H1 (cell line): Measurements from ENCODE around the gene MAP2K7. TPM values are rescaled to one million over a fixed set of nuclear protein-coding genes. Genes with fewer than 3 reads are reported as not detected.

Experiments used
- CTCF ChIA-PET: fragments of 300-600 bp; sonication (Branson Sonifier 250); formaldehyde crosslinking; loops from one replicate; lab custom pipeline; 2021; ENCODE audit not compliant: partially characterized antibody; lab: Charles Lee
- POLR2A ChIA-PET: fragments of 300-600 bp; sonication (Branson Sonifier 250); formaldehyde crosslinking; loops from one replicate; lab custom pipeline; 2021; ENCODE audit warnings: inconsistent platforms; ENCODE audit not compliant: partially characterized antibody; lab: Charles Lee
- DNase-seq, 2 experiments: peaks; one replicate each; pipeline versions ENCODE4 v3.0.0 to v3.0.0-alpha.2; 2010 to 2022; ENCODE audit warnings: low spot score in 2 of 2, low read depth in 1 of 2, mixed read lengths in 1 of 2
- FAIRE-seq: peaks from 2 replicates; lab custom pipeline; 2011; peaks lifted over from hg19 to GRCh38; lab: Jason Lieb, UNC
- H2AFZ ChIP-seq: 2 replicates; pipeline ENCODE4 v1.8.1; 2012; ENCODE audit warnings: low read length, inconsistent platforms
- H2AK5ac ChIP-seq: 2 replicates; pipeline ENCODE4 v1.6.1; 2013; ENCODE audit warnings: low read depth, low read length
- H2BK120ac ChIP-seq: replicated peaks from 2 replicates; pipeline ENCODE3; 2013; ENCODE audit warnings: low read depth, low read length, inconsistent platforms
- H2BK12ac ChIP-seq: 2 replicates; pipeline ENCODE4 v1.6.1; 2013; ENCODE audit warnings: low read depth, low read length
- H2BK15ac ChIP-seq: 2 replicates; pipeline ENCODE4 v1.6.1; 2013; ENCODE audit warnings: low read length
- H2BK20ac ChIP-seq: 2 replicates; pipeline ENCODE4 v1.6.1; 2013; ENCODE audit warnings: low read length
- H2BK5ac ChIP-seq: 2 replicates; pipeline ENCODE4 v1.6.1; 2013; ENCODE audit warnings: low read depth, low read length
- H3K14ac ChIP-seq: 2 replicates; pipeline ENCODE4 v1.6.1; 2013; ENCODE audit warnings: inconsistent platforms; ENCODE audit not compliant: insufficient read length
- H3K18ac ChIP-seq: 2 replicates; pipeline ENCODE4 v1.6.1; 2013; ENCODE audit warnings: low read length; ENCODE audit errors: extremely low read depth
- H3K23ac ChIP-seq: 2 replicates; pipeline ENCODE4 v1.6.1; 2013; ENCODE audit warnings: inconsistent platforms; ENCODE audit not compliant: insufficient read length
- H3K23me2 ChIP-seq: 2 replicates; pipeline ENCODE4 v1.6.1; 2013; ENCODE audit warnings: low read depth, low read length
- H3K27ac ChIP-seq: 2 replicates; pipeline ENCODE4 v1.6.1; 2011; ENCODE audit warnings: low read depth, low read length, inconsistent platforms
- H3K27me3 ChIP-seq, 4 experiments: replicated peaks in 1 of 4; 1 replicate in 1 of 4; 2 replicates in 3 of 4; pipeline versions ENCODE4 v1.6.1 to v1.8.1; 2011 to 2013; ENCODE audit warnings: low read length in 3 of 4, mild to moderate bottlenecking in 3 of 4, inconsistent platforms in 2 of 4, mixed read lengths in 2 of 4, moderate library complexity in 1 of 4; ENCODE audit not compliant: control insufficient read depth in 3 of 4, insufficient read depth in 3 of 4; ENCODE audit errors: extremely low read depth in 1 of 4
- H3K36me3 ChIP-seq, 4 experiments: 2 replicates each; pipeline versions ENCODE4 v1.6.1 to v1.8.1; 2011 to 2013; ENCODE audit warnings: mild to moderate bottlenecking in 4 of 4, low read length in 3 of 4, moderate library complexity in 2 of 4, control low read depth in 1 of 4, inconsistent platforms in 1 of 4; ENCODE audit not compliant: insufficient read depth in 4 of 4, control insufficient read depth in 2 of 4
- H3K4ac ChIP-seq: replicated peaks from 2 replicates; pipeline ENCODE3; 2013; ENCODE audit warnings: low read length, low read depth, mixed read lengths, inconsistent platforms; ENCODE audit not compliant: insufficient read length
- H3K4me1 ChIP-seq, 4 experiments: replicated peaks in 1 of 4; 1 replicate in 1 of 4; 2 replicates in 3 of 4; pipeline versions ENCODE4 v1.6.1 to v1.8.1; 2011 to 2013; ENCODE audit warnings: low read length in 3 of 4, inconsistent platforms in 2 of 4, mixed read lengths in 1 of 4; ENCODE audit not compliant: insufficient read depth in 4 of 4, control insufficient read depth in 3 of 4
- H3K4me2 ChIP-seq, 2 experiments: 2 replicates each; pipeline versions ENCODE4 v1.6.1 to v1.8.1; 2011 to 2013; ENCODE audit warnings: low read depth in 2 of 2, low read length in 2 of 2, control low read depth in 1 of 2, inconsistent platforms in 1 of 2, mild to moderate bottlenecking in 1 of 2; ENCODE audit not compliant: insufficient read depth in 1 of 2
- H3K4me3 ChIP-seq, 4 experiments: fragments of 200-600, 300-600 bp in 1 of 4; sonication (generic), shearing (Covaris generic), sonication (Bioruptor Twin) in 1 of 4; 2 replicates each; pipeline versions ENCODE4 v1.5.1 to v1.8.1; 2011 to 2016; ENCODE audit warnings: low read length in 4 of 4, low read depth in 3 of 4, control low read depth in 2 of 4, inconsistent platforms in 2 of 4, mild to moderate bottlenecking in 2 of 4, mixed read lengths in 1 of 4, moderate library complexity in 1 of 4; ENCODE audit not compliant: insufficient read depth in 2 of 4; ENCODE audit errors: extremely low read depth in 1 of 4
- H3K56ac ChIP-seq: replicated peaks from 2 replicates; pipeline ENCODE3; 2013; ENCODE audit warnings: low read depth, mild to moderate bottlenecking, mixed read lengths, low read length, inconsistent platforms; ENCODE audit not compliant: insufficient read length
- H3K79me1 ChIP-seq: 2 replicates; pipeline ENCODE4 v1.6.1; 2013; ENCODE audit warnings: low read depth, low read length, control low read depth
- H3K79me2 ChIP-seq, 2 experiments: 2 replicates each; pipeline versions ENCODE4 v1.6.1 to v1.8.1; 2012 to 2013; ENCODE audit warnings: low read length in 2 of 2, mild to moderate bottlenecking in 2 of 2, inconsistent platforms in 1 of 2; ENCODE audit not compliant: insufficient read depth in 2 of 2, control insufficient read depth in 1 of 2
- H3K9ac ChIP-seq, 4 experiments: replicated peaks in 1 of 4; 1 replicate in 1 of 4; 2 replicates in 3 of 4; pipeline versions ENCODE4 v1.6.1 to v1.8.1; 2011 to 2013; ENCODE audit warnings: low read depth in 3 of 4, low read length in 3 of 4, control low read depth in 2 of 4, mild to moderate bottlenecking in 2 of 4, moderate library complexity in 2 of 4, inconsistent platforms in 1 of 4; ENCODE audit errors: extremely low read depth in 1 of 4
- H3K9me3 ChIP-seq, 2 experiments: 2 replicates each; pipeline versions ENCODE4 v1.6.1 to v1.8.1; 2012 to 2013; ENCODE audit warnings: mild to moderate bottlenecking in 2 of 2, moderate library complexity in 2 of 2, control low read depth in 1 of 2, inconsistent platforms in 1 of 2, low read depth in 1 of 2, low read length in 1 of 2, mixed read lengths in 1 of 2; ENCODE audit not compliant: insufficient read depth in 2 of 2
- H4K20me1 ChIP-seq, 2 experiments: replicated peaks in 1 of 2; 2 replicates each; pipeline versions ENCODE3 to v1.8.1; 2011 to 2013; ENCODE audit warnings: inconsistent platforms in 2 of 2, low read length in 2 of 2, mild to moderate bottlenecking in 1 of 2; ENCODE audit not compliant: insufficient read depth in 2 of 2, control insufficient read depth in 1 of 2
- H4K5ac ChIP-seq: 2 replicates; pipeline ENCODE4 v1.6.1; 2013; ENCODE audit warnings: low read length, low read depth, mixed read lengths, inconsistent platforms; ENCODE audit not compliant: insufficient read length
- H4K8ac ChIP-seq: 2 replicates; pipeline ENCODE4 v1.8.0; 2013; ENCODE audit warnings: mild to moderate bottlenecking, moderate library complexity, low read length, inconsistent platforms; ENCODE audit not compliant: insufficient read depth; ENCODE audit errors: extremely low read depth
- H4K91ac ChIP-seq: replicated peaks from 2 replicates; pipeline ENCODE3; 2013; ENCODE audit warnings: low read length, mixed read lengths, inconsistent platforms; ENCODE audit not compliant: insufficient read length
- BRCA1 ChIP-seq: IDR thresholded peaks from 2 replicates; pipeline ENCODE4 v1.6.1; 2012; ENCODE audit warnings: low read depth, low read length, improper control_type of control experiment
- CEBPB ChIP-seq: IDR thresholded peaks from 2 replicates; pipeline ENCODE4 v1.6.1; 2012; ENCODE audit warnings: low read depth, low read length
- CHD1 ChIP-seq: IDR thresholded peaks from 2 replicates; pipeline ENCODE4 v1.6.1; 2012; ENCODE audit warnings: low read depth, low read length, improper control_type of control experiment
- CHD2 ChIP-seq: IDR thresholded peaks from 2 replicates; pipeline ENCODE4 v1.6.1; 2012; ENCODE audit warnings: low read length, improper control_type of control experiment
- FOSL1 ChIP-seq: IDR thresholded peaks from 2 replicates; pipeline ENCODE4 v1.6.1; 2011; ENCODE audit warnings: mild to moderate bottlenecking, low read depth, low read length, moderate library complexity; ENCODE audit not compliant: insufficient read depth
- PHF8 ChIP-seq: fragments of 200-600 bp; sonication (generic); conservative IDR thresholded peaks from 2 replicates; pipeline ENCODE4 v1.7.1; 2012; ENCODE audit warnings: low read depth, mild to moderate bottlenecking, inconsistent platforms, low read length, moderate library complexity
- POLR2A ChIP-seq, 2 experiments: IDR thresholded peaks; 1 replicate in 1 of 2; 2 replicates in 1 of 2; pipeline ENCODE4 v1.6.1; 2011; ENCODE audit warnings: low read depth in 2 of 2, low read length in 2 of 2, mild to moderate bottlenecking in 2 of 2; ENCODE audit errors: control extremely low read depth in 1 of 2
- POU5F1 ChIP-seq: IDR thresholded peaks from 2 replicates; pipeline ENCODE4 v1.6.1; 2011; ENCODE audit warnings: low read depth, mild to moderate bottlenecking, low read length, moderate library complexity
- RFX5 ChIP-seq: IDR thresholded peaks from 2 replicates; pipeline ENCODE4 v1.6.1; 2011; ENCODE audit warnings: low read depth, low read length, improper control_type of control experiment, borderline replicate concordance
- SIN3A ChIP-seq, 2 experiments: IDR thresholded peaks in 1 of 2; conservative IDR thresholded peaks in 1 of 2; 2 replicates each; pipeline ENCODE4 v1.6.1; 2011 to 2012; ENCODE audit warnings: low read length in 2 of 2, improper control_type of control experiment in 1 of 2, low read depth in 1 of 2, mild to moderate bottlenecking in 1 of 2
- SUZ12 ChIP-seq: fragments of 200-600 bp; sonication (generic); IDR thresholded peaks from 2 replicates; pipeline ENCODE4 v1.6.1; 2012; ENCODE audit warnings: mild to moderate bottlenecking, inconsistent platforms, low read length, moderate library complexity, mixed read lengths
- TEAD4 ChIP-seq: IDR thresholded peaks from 2 replicates; pipeline ENCODE4 v1.6.1; 2012; ENCODE audit warnings: low read depth, low read length, inconsistent platforms, mixed read lengths
- WGBS, 2 experiments: shearing (Covaris generic) in 1 of 2; methylation state at CpG; one replicate each; pipeline versions ENCODE4 v1.1.6 to v1.1.7; 2013 to 2015; ENCODE audit warnings: low lambda C conversion rate in 2 of 2, mixed read lengths in 2 of 2, inconsistent platforms in 1 of 2, low coverage in 1 of 2, missing lambda C conversion rate in 1 of 2; ENCODE audit not compliant: insufficient replicate concordance in 2 of 2, insufficient coverage in 1 of 2, insufficient read length in 1 of 2; ENCODE audit errors: extremely low coverage in 1 of 2, missing lambda C conversion rate in 1 of 2; 5-methylcytosine and 5-hydroxymethylcytosine counted together
- polyA plus RNA-seq, 7 experiments: library from polyadenylated mRNA; depleted of rRNA in 3 of 7; stranded (reverse) in 5 of 7; unstranded in 2 of 7; fragments of >200 nt in 5 of 7; fragments of 200-250 nt in 2 of 7; gene quantifications; 1 replicate in 5 of 7; 2 replicates in 1 of 7; 4 replicates in 1 of 7; pipeline versions ENCODE4 v1.2.1 to v1.2.3, GENCODE V29; 2011 to 2013; ENCODE audit warnings: missing spikeins in 2 of 7, mixed read lengths in 2 of 7
- total RNA-seq: library from RNA; stranded (reverse); fragmentation: NEBNext Ultra II Directional; extraction: Animal tissue kit (Norgen Biotek cat#: 25700); gene quantifications from 2 replicates; pipeline ENCODE4 v1.2.1, GENCODE V29; 2021
- TF ChIP-seq, protein P1 (sequence below): IDR thresholded peaks from 2 replicates; pipeline ENCODE4 v1.6.1; 2011; ENCODE audit warnings: low read length, improper control_type of control experiment

MAP2K7 gene
- total and polyA plus RNA-seq, 2 of the 8 experiments (the other 6 are each of a cell fraction or from before 2014, with no cell fraction given) = 8.9 to 38.3 TPM

DNA sequence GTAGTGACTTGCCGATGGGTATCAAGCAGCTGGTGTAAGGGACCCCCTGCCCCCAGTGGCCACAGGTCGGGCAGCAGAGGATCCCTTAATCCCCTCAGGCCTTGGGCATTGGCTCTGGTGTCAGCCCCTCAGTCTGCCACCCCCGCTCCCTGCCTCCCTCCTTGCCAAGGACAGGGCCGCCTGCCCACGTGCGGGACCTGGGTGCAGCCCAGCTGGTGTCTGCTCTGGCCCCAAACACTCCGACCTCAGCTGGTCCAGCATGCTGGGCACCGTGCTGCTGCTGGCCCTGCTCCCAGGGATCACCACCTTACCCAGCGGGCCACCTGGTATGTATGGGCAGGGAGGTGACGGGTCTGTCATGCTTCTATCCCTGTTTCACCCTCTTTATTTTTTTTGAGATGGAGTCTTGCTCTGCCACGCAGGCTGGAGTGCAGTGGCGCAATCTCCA, 10.9 kb downstream of the MAP2K7 start, which contains the start of gene TGFBR3L:
Gene TGFBR3L (plus strand): TSS at position 233 of the 448 bp plus-strand sequence.
- peak within 1 kb of the TSS; percentile 86 to 94; a peak in 3 of 4 replicates for H3K4me2 ChIP-seq
- H2BK120ac ChIP-seq = no peak within 1 kb of the TSS
- H3K4me3 ChIP-seq = peak within 1 kb of the TSS in 3 of 4 experiments; percentile 29 to 64 (median 38); a peak in 2 of 8 replicates
- H3K4me1 ChIP-seq = peaks cover 0 to 11% (median 8%) of the 10 kb centered on the region in 4 experiments; a peak in 5 of 7 replicates
- WGBS, 2 experiments = 92% methylated on average over 12 of the region's 12 CpGs; no CpG with 5 or more reads in 1 of the 2 experiments
- H4K8ac ChIP-seq = no peak within 1 kb of the TSS
- H2AFZ ChIP-seq = no peak within 1 kb of the TSS
- no peak within 1 kb of the TSS for H3K56ac ChIP-seq
- H3K23ac ChIP-seq = no peak within 1 kb of the TSS
- CTCF ChIA-PET = interaction anchor here (1.0 to 9.0 kb wide), 8 partner anchors 11 to 62 kb away, joined by 3 to 112 read pairs (median 4); partner anchors contain the start of gene MAP2K7
- H4K91ac ChIP-seq = peak within 1 kb of the TSS; percentile 3
- H2BK5ac ChIP-seq = no peak within 1 kb of the TSS
- H3K23me2 ChIP-seq = peaks cover 13% of the 10 kb centered on the region; the same call in 1 of the 2 replicates
- no peak within 1 kb of the TSS; the same call in 1 of the 2 replicates for H3K18ac ChIP-seq
- H3K14ac ChIP-seq = no peak within 1 kb of the TSS
- no peak within 1 kb of the TSS for H2BK12ac ChIP-seq
- H3K9ac ChIP-seq = no peak within 1 kb of the TSS
- FAIRE-seq (no peak), DNase-seq (no peak)
- peaks cover 17 to 45% (median 39%) of the 10 kb centered on the region in 4 experiments; a peak in 6 of 7 replicates for H3K27me3 ChIP-seq
- peaks cover 2 to 8% of the 10 kb centered on the region in 2 experiments for H4K20me1 ChIP-seq
- no peaks in the 10 kb centered on the region for H3K9me3 ChIP-seq
- H3K4ac ChIP-seq = no peak within 1 kb of the TSS
- H3K79me2 ChIP-seq = no peaks in the 10 kb centered on the region
- H2BK15ac ChIP-seq = no peak within 1 kb of the TSS
- 0 out of 2 replicates have a peak within 1 kb of the TSS, but pooled peaks have one; percentile 11 for H2AK5ac ChIP-seq
- H3K79me1 ChIP-seq = no peaks in the 10 kb centered on the region
- POLR2A ChIA-PET = interaction anchor here (0.8 to 10.6 kb wide), 8 partner anchors 12 to 155 kb away, joined by 3 to 106 read pairs (median 8); partner anchors contain the start of genes CTXN1, MAP2K7 and TIMM44
- no peak within 1 kb of the TSS for H3K27ac ChIP-seq
- H3K36me3 ChIP-seq = peaks cover 5 to 30% (median 16%) of the 10 kb centered on the region in 4 experiments; a peak in 4 of 8 replicates
- no peak within 1 kb of the TSS for H4K5ac ChIP-seq
- no peak within 1 kb of the TSS for H2BK20ac ChIP-seq
- TF ChIP-seq POU5F1 (no peak), POLR2A (IDR thresholded peaks at IDR 0.05; ENCODE audit: control extremely low read depth in 1 of 2, low read depth in 2 of 2, low read length in 2 of 2) (no peak), CEBPB (no peak), CHD1 (no peak), CHD2 (no peak), PHF8 (no peak), RFX5 (no peak), TEAD4 (no peak), BRCA1 (no peak), SIN3A (conservative IDR thresholded peaks at IDR 0.05 in 1 of 2, IDR thresholded peaks at IDR 0.05 in 1 of 2; ENCODE audit: low read depth in 1 of 2, low read length in 2 of 2) (no peak), FOSL1 (no peak), SUZ12 (no peak)
- TF ChIP-seq, protein P1, sequence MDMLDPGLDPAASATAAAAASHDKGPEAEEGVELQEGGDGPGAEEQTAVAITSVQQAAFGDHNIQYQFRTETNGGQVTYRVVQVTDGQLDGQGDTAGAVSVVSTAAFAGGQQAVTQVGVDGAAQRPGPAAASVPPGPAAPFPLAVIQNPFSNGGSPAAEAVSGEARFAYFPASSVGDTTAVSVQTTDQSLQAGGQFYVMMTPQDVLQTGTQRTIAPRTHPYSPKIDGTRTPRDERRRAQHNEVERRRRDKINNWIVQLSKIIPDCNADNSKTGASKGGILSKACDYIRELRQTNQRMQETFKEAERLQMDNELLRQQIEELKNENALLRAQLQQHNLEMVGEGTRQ = no peak
